Stimulated activated CD4-positive, alpha-beta T cell treated with anti-CD3 and anti-CD28 coated beads, Interleukin-2, amount 100 ng/mL, for 24 hours (primary cell): ENCODE measurements around the gene MGAT3.
"Not testable (repeated sequence)": the region's sequence is repeated elsewhere in the genome, so short reads cannot be mapped to it uniquely, and the experiment has no call there.

ENCODE experiments used
- DNase-seq, 2 donors: peaks; one replicate each; pipeline ENCODE4 v3.0.0-alpha.2; 2020

Gene MGAT3

GRCh38 chr22:39456522-39457197 is at the start of gene MGAT3:
MGAT3 (plus strand) TSS chr22:39457012; CDS start chr22:39487348, 30,336 bp downstream.
- no peak for DNase-seq

- no peak for DNase-seq
Measured at GRCh38 chr22:39408173-39408572, 48.6 kb upstream of the MGAT3 start.

GRCh38 chr22:39408807-39409206 is 48.0 kb upstream of the MGAT3 start:
- no peak for DNase-seq

DNA sequence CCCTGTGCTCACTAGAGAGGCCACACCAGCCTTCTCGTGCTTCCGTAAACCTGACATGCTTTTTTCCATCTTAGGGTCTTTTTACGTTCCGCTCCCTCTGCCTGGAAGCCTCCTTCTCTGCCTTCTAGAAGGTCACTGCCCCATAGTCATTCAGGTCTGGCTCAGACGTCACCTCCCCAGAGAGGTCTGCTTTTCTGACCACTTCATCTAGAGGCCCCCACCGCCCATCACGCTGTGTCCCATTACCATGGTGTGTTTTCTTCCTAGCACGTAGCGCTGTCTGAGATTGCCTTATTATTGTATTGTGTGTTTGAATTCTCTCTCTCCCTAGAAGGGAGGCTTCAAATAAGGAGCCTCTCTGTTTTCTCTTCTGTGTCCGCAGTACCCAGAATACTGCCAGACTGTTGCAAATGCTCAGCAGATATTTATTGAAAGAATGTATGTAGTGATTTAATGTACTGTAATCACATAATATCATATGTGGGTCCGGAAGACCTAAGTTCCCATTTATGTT is 47.2 kb upstream of the MGAT3 start:
- no peak for DNase-seq

DNA sequence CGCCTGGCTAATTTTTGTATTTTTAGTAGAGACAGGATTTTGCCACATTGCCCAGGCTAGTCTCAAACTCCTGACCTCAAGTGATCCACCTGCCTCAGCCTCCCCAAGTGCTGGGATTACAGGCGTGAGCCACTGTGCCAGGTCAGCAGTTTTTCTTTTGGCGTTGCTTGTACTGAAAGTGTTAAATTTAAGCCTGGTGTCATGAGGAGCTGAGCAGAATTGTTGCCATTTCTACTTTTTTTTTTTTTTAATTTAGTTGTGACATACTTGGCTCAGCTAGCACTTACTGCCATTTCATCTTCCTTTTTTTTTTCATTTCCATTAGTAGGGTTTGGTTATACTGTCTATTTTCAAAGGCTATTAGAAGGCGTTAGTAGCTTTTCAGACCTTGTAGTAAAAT is 46.5 kb upstream of the MGAT3 start:
- DNase-seq: no peak

GRCh38 chr22:39411828-39412365 is 44.9 kb upstream of the MGAT3 start:
- DNase-seq: not testable (repeated sequence)

DNA sequence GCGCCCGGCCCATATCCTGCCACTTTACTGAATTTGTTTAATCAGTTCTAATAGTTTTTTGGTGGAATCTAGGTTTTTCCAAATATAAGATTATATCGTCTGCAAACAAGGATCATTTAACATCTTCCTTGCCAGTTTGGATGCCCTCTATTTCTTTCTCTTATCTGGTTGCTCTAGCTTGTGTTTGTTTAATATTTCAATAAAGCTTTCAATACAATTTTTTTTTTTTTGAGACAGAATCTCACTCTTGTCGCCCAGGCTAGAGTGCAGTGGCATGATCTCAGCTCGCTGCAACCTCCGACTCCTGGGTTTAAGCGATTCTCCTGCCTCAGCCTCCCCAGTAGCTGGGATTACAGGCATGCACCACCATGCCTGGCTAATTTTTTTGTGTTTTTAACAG is 43.6 kb upstream of the MGAT3 start:
- DNase-seq: not testable (repeated sequence)

- DNase-seq: no peak
Measured at GRCh38 chr22:39414377-39414776, 42.4 kb upstream of the MGAT3 start.

DNA sequence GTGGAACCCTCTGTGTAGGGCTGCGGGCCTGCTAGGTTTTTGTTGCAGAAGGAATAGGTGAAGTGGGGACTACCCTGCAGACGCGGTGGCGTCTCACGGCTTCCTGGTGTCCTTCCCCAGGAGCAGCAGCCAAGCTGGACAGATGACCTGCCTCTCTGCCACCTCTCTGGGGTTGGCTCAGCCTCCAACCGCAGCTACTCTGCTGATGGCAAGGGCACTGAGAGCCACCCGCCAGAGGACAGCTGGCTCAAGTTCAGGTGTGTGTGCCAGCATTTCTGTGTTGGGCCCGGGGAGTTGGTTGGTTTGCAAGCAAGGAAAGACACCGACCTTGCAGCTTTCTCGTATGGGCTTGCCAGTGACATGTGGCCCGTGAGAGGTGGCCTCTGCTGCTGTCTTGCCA is 41.9 kb upstream of the MGAT3 start:
- DNase-seq: no peak

DNA sequence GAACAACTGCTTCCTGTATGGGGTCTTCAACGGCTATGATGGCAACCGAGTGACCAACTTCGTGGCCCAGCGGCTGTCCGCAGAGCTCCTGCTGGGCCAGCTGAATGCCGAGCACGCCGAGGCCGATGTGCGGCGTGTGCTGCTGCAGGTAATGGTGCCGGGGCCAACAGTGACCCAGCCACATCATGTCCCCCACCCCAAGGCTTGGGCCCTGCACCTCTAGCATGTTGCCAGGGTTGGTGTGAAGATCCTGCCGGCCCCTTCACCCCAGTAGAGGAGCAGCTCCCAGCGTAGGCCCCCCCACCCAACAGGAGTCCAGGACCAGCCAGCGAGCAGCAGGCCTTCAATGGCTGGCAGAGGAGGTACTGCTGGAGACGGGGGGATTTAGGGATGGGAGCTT is 41.3 kb upstream of the MGAT3 start:
- no peak for DNase-seq

DNA sequence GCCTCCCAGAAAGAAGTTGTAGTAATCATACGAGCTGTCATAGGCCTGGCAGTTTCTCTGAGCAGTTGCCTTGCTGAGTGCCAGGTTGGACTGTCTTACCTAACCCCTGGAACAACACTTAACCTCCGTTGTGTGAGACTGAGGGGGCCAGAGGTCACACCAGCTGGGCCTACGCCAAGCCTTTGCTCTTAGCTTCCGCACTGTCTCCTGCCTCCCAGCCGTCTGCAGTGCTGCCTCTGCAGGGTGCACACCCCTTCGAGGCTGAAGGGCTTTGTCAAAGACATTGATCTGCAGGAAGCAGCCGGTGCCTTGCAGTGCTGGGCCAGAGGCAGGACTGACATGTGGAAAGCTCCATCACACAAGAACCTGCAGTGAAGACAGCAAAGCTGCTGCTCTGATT is 40.5 kb upstream of the MGAT3 start:
- no peak for DNase-seq

- DNase-seq: no peak
Measured at GRCh38 chr22:39417641-39418040, 39.2 kb upstream of the MGAT3 start.

DNA sequence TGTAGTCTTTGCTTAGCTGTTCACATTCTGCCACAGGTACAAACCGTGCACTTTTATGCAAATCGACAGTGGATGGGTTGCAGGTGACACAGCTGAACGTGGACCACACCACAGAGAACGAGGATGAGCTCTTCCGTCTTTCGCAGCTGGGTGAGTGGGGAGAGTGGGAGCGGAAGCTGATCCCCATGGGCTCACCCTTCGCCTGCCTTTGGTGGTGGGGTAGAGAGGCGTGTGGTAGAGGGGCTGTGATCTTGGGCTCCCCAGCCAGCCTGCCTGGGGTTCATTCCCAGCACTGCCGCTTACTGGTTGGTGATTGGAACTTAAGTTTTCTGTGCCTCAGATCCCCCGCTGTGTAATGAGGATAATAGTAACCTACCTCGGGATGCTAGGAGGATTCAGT is 38.1 kb upstream of the MGAT3 start:
- DNase-seq: no peak

DNA sequence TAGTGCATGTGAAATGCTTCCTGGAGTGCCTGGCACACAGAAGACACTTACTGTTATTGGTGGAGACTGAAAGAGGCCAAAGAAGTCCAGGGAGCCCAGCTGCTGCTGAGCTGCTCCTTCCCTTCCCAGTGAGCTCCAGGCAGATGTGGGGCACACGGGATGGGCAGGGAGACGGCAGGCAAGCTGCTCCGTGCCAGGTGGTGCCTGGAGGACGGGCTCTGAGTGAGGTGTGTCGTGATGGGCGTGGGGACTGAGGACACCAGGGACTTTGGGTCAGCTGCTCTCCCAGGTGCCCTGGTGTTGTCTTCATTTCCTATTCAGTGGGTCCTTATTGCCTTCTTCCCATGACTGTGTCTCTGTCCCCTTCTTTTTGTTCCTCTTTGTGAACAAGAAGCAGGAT is 37.7 kb upstream of the MGAT3 start:
- DNase-seq: no peak

- DNase-seq: no peak
Measured at GRCh38 chr22:39419911-39420310, 36.9 kb upstream of the MGAT3 start.

DNA sequence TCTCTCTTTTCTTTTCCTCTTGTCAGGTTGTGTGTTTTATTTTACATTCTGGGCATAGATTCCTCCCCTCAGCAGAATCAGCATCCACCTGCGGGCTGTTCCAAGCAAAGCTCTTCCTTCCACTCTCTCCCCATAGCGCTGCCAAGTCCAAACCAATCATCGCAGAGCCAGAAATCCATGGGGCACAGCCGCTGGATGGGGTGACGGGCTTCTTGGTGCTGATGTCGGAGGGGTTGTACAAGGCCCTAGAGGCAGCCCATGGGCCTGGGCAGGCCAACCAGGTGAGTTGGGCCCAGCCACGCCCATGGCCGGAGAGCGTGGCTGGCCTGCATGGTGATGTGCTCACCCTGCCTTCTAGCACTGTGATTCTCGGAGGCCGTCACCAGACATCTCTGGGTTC is 35.1 kb upstream of the MGAT3 start:
- no peak for DNase-seq

DNA sequence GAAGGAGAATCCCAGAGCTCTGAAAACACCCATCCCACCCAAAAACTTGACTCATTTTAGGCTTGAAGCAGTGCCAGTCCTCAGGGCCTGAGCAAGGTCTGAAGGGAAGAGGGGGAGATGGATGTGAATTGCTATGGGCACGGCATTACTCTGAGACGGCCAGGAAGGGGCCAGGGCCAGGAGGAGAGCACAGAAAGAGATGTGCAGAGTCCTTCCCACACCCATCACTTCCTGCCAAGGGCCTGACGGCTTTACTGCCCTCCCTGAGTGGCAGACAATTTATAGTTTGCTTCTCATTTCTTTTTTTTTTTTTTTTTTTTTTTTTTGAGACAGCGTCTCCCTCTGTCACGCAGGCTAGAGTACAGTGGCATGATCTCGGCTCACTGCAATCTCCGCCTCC is 34.7 kb upstream of the MGAT3 start:
- no peak for DNase-seq

GRCh38 chr22:39422721-39423120 is 34.1 kb upstream of the MGAT3 start:
- DNase-seq: no peak

DNA sequence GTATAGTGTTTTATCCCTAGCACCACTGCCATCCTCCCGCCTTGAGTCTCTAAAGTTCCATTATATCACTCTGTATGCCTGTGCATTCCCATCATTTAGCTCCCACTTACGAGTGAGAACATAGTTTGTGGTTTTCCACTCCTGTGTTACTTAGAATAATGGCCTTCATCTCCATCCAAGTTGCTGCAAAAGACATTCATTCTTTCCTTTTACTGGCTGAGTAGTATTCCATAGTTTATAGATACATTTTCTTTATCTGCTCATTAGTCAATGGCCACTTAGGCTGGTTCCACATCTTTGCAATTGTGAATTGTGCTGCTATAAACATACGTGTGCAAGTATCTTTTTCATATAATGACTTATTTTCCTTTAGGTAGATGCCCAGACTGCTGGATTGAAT is 32.8 kb upstream of the MGAT3 start:
- DNase-seq: no peak

DNA sequence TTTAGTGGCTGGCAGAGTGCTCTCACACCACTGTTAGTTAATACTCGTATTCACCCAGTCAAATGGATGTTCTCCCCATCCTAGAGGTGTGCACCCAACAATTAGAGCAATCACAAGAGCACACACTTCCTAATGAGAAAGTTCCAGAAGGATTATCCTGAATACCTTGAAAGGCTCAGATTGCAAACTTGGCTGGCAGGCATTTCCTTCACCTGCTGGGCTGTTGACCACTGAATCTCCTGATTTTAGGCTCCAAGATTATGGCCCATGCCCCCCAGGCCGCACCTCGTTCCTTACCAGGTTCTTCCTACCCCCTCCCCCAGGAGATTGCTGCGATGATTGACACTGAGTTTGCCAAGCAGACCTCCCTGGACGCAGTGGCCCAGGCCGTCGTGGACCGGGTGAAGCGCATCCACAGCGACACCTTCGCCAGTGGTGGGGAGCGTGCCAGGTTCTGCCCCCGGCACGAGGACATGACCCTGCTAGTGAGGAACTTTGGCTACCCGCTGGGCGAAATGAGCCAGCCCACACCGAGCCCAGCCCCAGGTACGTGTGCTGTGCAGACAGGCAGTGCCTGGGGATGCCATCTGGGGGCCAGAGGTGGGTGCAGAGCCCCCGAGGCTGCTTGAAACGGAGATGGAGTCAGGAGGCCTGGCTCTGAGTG is 30.3 kb upstream of the MGAT3 start:
- DNase-seq: no peak

GRCh38 chr22:39427751-39428596 is 28.8 kb upstream of the MGAT3 start:
- DNase-seq: no peak

GRCh38 chr22:39428597-39429071 is 28.2 kb upstream of the MGAT3 start:
- no peak for DNase-seq

- no peak for DNase-seq
Measured at GRCh38 chr22:39429186-39429585, 27.6 kb upstream of the MGAT3 start.
